Neural progenitor cell (in vitro differentiated cells): ENCODE measurements around the gene P2RX3. TPM values are rescaled to one million over a fixed set of nuclear protein-coding genes. Genes with fewer than 3 reads are reported as not detected.
A peak's percentile ranks its signal among the peaks of the same experiment; 100 is the strongest.

ENCODE experiments used
- DNase-seq: peaks from one replicate; pipeline ENCODE4 v3.0.0-alpha.2; 2016; ENCODE audit warnings: low spot score
- H2AFZ ChIP-seq: fragments of 200-600 bp; sonication (generic); replicated peaks from 2 replicates; pipeline ENCODE4 v1.6.1; 2016; ENCODE audit warnings: antibody characterized with exemption
- H3F3A ChIP-seq: fragments of 200-600 bp; sonication (generic); 2 replicates; pipeline ENCODE4 v1.6.1; 2016; ENCODE audit warnings: antibody characterized with exemption, low read depth
- H3K27ac ChIP-seq: fragments of 200-600 bp; sonication (generic); 2 replicates; pipeline ENCODE4 v1.5.1; 2016; ENCODE audit warnings: mild to moderate bottlenecking
- H3K27me3 ChIP-seq: fragments of 200-600 bp; sonication (generic); 2 replicates; pipeline ENCODE4 v1.6.1; 2016; ENCODE audit warnings: mild to moderate bottlenecking, moderate library complexity
- H3K36me3 ChIP-seq: fragments of 200-600 bp; sonication (generic); 2 replicates; pipeline ENCODE4 v1.5.1; 2016
- H3K4me1 ChIP-seq: fragments of 200-600 bp; sonication (generic); 2 replicates; pipeline ENCODE4 v1.6.1; 2016; ENCODE audit warnings: mixed run types
- H3K4me2 ChIP-seq: fragments of 200-600 bp; sonication (generic); 2 replicates; pipeline ENCODE4 v1.6.1; 2016
- H3K4me3 ChIP-seq: fragments of 200-600 bp; sonication (generic); 2 replicates; pipeline ENCODE4 v1.5.1; 2016
- H3K79me2 ChIP-seq: fragments of 200-600 bp; sonication (generic); 2 replicates; pipeline ENCODE4 v1.6.1; 2016; ENCODE audit warnings: low read depth
- H3K9ac ChIP-seq: fragments of 200-600 bp; sonication (generic); 2 replicates; pipeline ENCODE4 v1.6.1; 2016
- H3K9me3 ChIP-seq: fragments of 200-600 bp; sonication (generic); 2 replicates; pipeline ENCODE4 v1.5.1; 2016; ENCODE audit warnings: low read depth
- H4K20me1 ChIP-seq: fragments of 200-600 bp; sonication (generic); 2 replicates; pipeline ENCODE4 v1.6.1; 2016; ENCODE audit warnings: low read depth
- H3K27ac Mint-ChIP-seq: 3 replicates; pipeline ENCODE4 v1.8.0; 2021; ENCODE audit warnings: mixed read lengths
- H3K27me3 Mint-ChIP-seq: 2 replicates; pipeline ENCODE4 v1.8.0; 2022; ENCODE audit warnings: low read depth, mild to moderate bottlenecking, inconsistent platforms, moderate library complexity, mixed read lengths; ENCODE audit not compliant: insufficient read depth
- H3K36me3 Mint-ChIP-seq: 3 replicates; pipeline ENCODE4 v1.8.0; 2021; ENCODE audit warnings: mixed read lengths
- H3K4me1 Mint-ChIP-seq: 3 replicates; pipeline ENCODE4 v1.8.0; 2021; ENCODE audit warnings: mixed read lengths
- H3K4me3 Mint-ChIP-seq: 3 replicates; pipeline ENCODE4 v1.8.0; 2021; ENCODE audit warnings: mild to moderate bottlenecking, moderate library complexity, mixed read lengths
- H3K9me3 Mint-ChIP-seq: 3 replicates; pipeline ENCODE4 v1.8.0; 2020; ENCODE audit warnings: mixed read lengths
- CTCF ChIP-seq: fragments of 200-600 bp; sonication (generic); IDR thresholded peaks from 2 replicates; pipeline ENCODE4 v1.5.1; 2017; ENCODE audit warnings: antibody characterized with exemption, mild to moderate bottlenecking
- EZH2 ChIP-seq: fragments of 200-600 bp; sonication (generic); IDR thresholded peaks from 2 replicates; pipeline ENCODE4 v1.6.1; 2017; ENCODE audit warnings: antibody characterized with exemption, mild to moderate bottlenecking, moderate library complexity
- EZH2phosphoT487 ChIP-seq: fragments of 200-600 bp; sonication (generic); IDR thresholded peaks from 2 replicates; pipeline ENCODE4 v1.6.1; 2017; ENCODE audit warnings: antibody characterized with exemption
- total RNA-seq: library from RNA; depleted of rRNA; stranded (reverse); fragments of >200 nt; gene quantifications from 2 replicates; pipeline ENCODE4 v1.2.3, GENCODE V29; 2015; ENCODE audit warnings: low replicate concordance

Gene P2RX3
- total RNA-seq, 1 donor from 2014 or later: 2.4 TPM

DNA sequence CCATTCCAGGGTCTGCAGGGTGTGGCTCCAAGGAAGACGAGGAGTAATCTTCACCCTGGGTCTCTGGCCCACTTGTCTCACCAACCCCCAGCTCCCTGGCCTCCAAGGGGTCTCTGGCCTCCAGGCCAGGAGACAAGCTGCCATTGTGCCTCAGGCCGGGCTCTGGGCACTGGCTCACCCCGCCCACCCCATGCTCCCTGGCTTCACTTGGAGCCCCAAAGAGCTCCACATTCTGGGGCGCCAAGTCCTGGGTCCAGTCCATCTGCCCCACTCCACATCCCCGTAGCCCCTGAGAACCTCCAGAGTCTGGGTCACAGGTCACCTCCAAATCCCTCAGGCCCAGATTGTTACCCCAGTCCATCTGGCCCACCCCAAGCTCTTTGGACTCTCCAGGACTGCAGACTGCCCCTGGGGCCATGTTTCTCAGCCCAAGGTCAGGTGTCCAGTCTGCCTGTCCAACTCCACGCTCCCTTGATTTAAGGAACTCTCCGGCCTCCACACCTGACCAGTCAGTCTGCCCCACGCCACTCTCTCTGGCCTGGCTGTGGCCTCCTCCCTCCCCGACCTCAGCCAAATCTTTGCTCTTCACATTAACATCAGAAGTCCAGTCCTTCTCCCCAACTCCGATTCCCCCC lies 29.6 kb upstream of the P2RX3 start:
- TF ChIP-seq EZH2phosphoT487 (no peak), CTCF (no peak), EZH2 (no peak)
- peaks cover 26% of the 10 kb centered on the region for H3K4me1 Mint-ChIP-seq
- H3K27ac Mint-ChIP-seq: no peak overlapping the region

DNA sequence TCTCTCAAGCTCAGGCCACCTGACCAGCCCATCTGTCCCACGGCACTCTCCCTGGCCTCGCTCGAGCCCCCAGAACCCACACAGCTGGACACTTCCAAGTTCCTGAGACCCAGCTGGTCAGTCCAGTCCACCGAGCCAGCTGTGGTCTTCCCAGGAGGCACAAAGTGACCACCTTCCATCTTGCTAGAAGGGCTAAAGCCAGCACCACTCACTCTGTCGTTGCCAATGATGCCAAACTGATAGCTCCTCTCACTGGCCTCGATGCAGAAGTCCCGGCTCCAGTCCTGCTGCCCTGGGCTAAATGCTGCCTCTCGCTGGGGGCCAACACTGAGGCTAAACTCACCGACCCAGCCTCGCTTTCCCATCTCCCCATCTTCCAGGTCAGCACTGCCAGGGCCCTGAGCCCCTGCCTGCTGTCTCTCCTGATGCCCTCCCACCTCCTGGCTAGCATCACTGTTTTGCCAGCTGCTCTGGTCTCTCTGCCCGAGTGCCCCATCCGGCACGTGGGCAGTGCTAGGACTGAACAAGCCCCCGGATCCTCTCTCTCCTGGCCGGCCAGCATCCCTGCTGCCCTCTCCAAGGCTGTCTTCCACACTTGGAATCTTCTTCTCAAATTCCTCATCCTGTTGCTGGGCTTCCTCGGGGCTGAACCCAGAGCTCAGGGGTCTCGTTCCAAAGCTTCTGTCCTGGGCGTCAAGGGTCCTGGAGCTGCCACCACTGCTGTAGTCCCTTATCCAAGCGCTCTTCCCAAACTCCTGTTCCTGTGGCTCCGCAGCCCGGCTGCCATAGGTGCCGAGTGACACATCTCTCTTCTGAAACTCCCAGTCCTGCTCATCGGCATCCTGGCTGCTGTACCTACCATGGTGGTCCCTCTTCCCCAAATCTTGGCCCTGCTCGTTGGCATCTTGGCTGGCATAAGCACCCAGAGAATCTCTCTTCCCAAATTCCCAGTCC lies 28.8 kb upstream of the P2RX3 start:
- H3K36me3 Mint-ChIP-seq: peaks cover 32% of the 10 kb centered on the region
- peak overlapping the region; percentile 66 for H3K4me3 Mint-ChIP-seq
- Histone ChIP-seq H3K27ac (no peak overlapping the region), H3K4me2 (no peak overlapping the region), H3K27me3 (no peaks in the 10 kb centered on the region), H3K36me3 (no peaks in the 10 kb centered on the region), H3K79me2 (peaks cover 37% of the 10 kb centered on the region), H4K20me1 (peaks cover 57% of the 10 kb centered on the region), H3K9ac (no peak overlapping the region), H2AFZ (no peak overlapping the region), H3K4me3 (no peak overlapping the region), H3K4me1 (peaks cover 5% of the 10 kb centered on the region), H3F3A (peaks cover 15% of the 10 kb centered on the region), H3K9me3 (no peaks in the 10 kb centered on the region)
- no peaks in the 10 kb centered on the region for H3K9me3 Mint-ChIP-seq
- H3K4me1 Mint-ChIP-seq: peaks cover 34% of the 10 kb centered on the region
- no peak for DNase-seq
- H3K27me3 Mint-ChIP-seq: peaks cover 7% of the 10 kb centered on the region
- no peak overlapping the region for H3K27ac Mint-ChIP-seq
- TF ChIP-seq CTCF (no peak), EZH2phosphoT487 (no peak), EZH2 (no peak)

More for the DNA sequence above, 29.6 kb upstream of the P2RX3 start:
- H3K4me3 ChIP-seq: no peak overlapping the region
- H3K4me3 Mint-ChIP-seq: no peak overlapping the region
- H3K79me2 ChIP-seq: peaks cover 37% of the 10 kb centered on the region
- H3K9ac ChIP-seq: no peak overlapping the region
- peaks cover 5% of the 10 kb centered on the region for H3K4me1 ChIP-seq
- peaks cover 36% of the 10 kb centered on the region for H3K36me3 Mint-ChIP-seq
- H3K9me3 ChIP-seq: no peaks in the 10 kb centered on the region
- H2AFZ ChIP-seq: no peak overlapping the region
- H3K27me3 ChIP-seq: no peaks in the 10 kb centered on the region
- H3K9me3 Mint-ChIP-seq: no peaks in the 10 kb centered on the region
- no peaks in the 10 kb centered on the region for H3K36me3 ChIP-seq
- no peak overlapping the region for H3K27ac ChIP-seq
- DNase-seq: no peak
- H4K20me1 ChIP-seq: peaks cover 51% of the 10 kb centered on the region
- H3K4me2 ChIP-seq: no peak overlapping the region
- H3F3A ChIP-seq: peaks cover 15% of the 10 kb centered on the region
- peaks cover 7% of the 10 kb centered on the region for H3K27me3 Mint-ChIP-seq

- Mint-ChIP-seq H3K4me3 (no peak overlapping the region), H3K9me3 (no peaks in the 10 kb centered on the region), H3K27me3 (peaks cover 7% of the 10 kb centered on the region), H3K36me3 (peaks cover 32% of the 10 kb centered on the region), H3K4me1 (peaks cover 34% of the 10 kb centered on the region), H3K27ac (no peak overlapping the region)
- H3F3A ChIP-seq: peaks cover 15% of the 10 kb centered on the region
- H2AFZ ChIP-seq: no peak overlapping the region
- H3K79me2 ChIP-seq: peaks cover 35% of the 10 kb centered on the region
- H3K9ac ChIP-seq: no peak overlapping the region
- no peak overlapping the region for H3K4me3 ChIP-seq
- H3K27me3 ChIP-seq: no peaks in the 10 kb centered on the region
- H4K20me1 ChIP-seq: peaks cover 58% of the 10 kb centered on the region
- no peak for DNase-seq
- no peaks in the 10 kb centered on the region for H3K9me3 ChIP-seq
- H3K27ac ChIP-seq: no peak overlapping the region
- no peaks in the 10 kb centered on the region for H3K36me3 ChIP-seq
- no peak for TF ChIP-seq CTCF
- TF ChIP-seq EZH2phosphoT487: no peak
- TF ChIP-seq EZH2: no peak
- no peak overlapping the region for H3K4me2 ChIP-seq
- peaks cover 5% of the 10 kb centered on the region for H3K4me1 ChIP-seq
These were observed 28.1 kb upstream of the P2RX3 start for GRCh38 chr11:57310091-57310490.
